ENCODE data around the gene TFPT. TPM values are rescaled to one million over a fixed set of nuclear protein-coding genes. Genes with fewer than 3 reads are reported as not detected.

The TFPT gene
- total RNA-seq, 4 donors from 2014 or later: 7.8 to 16.5 (median 11.5) TPM

DNA sequence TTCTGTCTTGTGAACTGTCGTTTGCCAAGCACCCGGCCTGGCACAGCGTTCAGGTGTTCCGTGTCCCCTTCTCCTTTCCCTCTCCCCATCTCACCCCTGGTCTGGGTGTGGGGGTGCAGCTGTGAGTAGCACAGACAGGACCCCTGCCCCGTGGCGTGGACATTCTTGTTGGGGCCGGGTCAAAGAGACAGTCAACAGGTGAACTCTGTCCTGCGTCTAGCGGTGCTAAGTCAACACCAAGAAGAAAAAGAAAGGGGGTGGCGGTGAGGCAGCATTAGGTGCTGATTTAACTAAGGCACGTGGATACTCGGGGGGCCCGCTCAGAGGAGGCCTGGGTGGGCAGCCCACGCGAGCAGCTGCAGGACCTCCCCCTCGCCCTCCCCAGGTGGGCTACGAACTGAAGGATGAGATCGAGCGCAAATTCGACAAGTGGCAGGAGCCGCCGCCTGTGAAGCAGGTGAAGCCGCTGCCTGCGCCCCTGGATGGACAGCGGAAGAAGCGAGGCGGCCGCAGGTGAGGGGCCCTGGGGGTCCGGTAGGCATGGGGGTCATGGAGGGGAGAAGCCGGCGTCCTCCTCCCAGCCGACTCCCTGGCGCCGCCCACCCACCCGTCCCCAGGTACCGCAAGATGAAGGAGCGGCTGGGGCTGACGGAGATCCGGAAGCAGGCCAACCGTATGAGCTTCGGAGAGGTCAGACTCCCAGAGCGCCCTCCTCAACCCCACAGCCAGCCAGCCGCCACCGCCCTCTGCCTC is 12.4 kb upstream of the TFPT start:
- Histone ChIP-seq H3K27me3 (no peaks in the 10 kb centered on the region), H3K27ac (no peak overlapping the region), H3K4me1 (no peaks in the 10 kb centered on the region), H3K9me3 (no peaks in the 10 kb centered on the region), H3K4me3 (no peak overlapping the region), H3K36me3 (peaks cover 91% of the 10 kb centered on the region)
- WGBS: 96% methylated on average over 43 of the region's 44 CpGs
- TF ChIP-seq CTCF (IDR thresholded peaks at IDR 0.05) (no peak), POLR2AphosphoS5 (IDR thresholded peaks at IDR 0.05) (no peak), EP300 (IDR thresholded peaks at IDR 0.05) (no peak), POLR2A (IDR thresholded peaks at IDR 0.05) (no peak)
- DNase-seq (ENCODE audit: low spot score in 2 of 2): peak in 1 of 2 donors; percentile 58

- H3K9me3 ChIP-seq: no peaks in the 10 kb centered on the region
- H3K4me3 ChIP-seq: no peak overlapping the region
- H3K4me1 ChIP-seq: no peaks in the 10 kb centered on the region
- WGBS: 93% methylated on average over 7 of the region's 9 CpGs
- no peaks in the 10 kb centered on the region for H3K27me3 ChIP-seq
- DNase-seq (ENCODE audit: low spot score in 2 of 2): no peak
- no peak overlapping the region for H3K27ac ChIP-seq
- no peak for TF ChIP-seq EP300 (IDR thresholded peaks at IDR 0.05)
- TF ChIP-seq CTCF (IDR thresholded peaks at IDR 0.05): no peak
- no peak for TF ChIP-seq POLR2AphosphoS5 (IDR thresholded peaks at IDR 0.05)
- no peak for TF ChIP-seq POLR2A (IDR thresholded peaks at IDR 0.05)
- peaks cover 97% of the 10 kb centered on the region for H3K36me3 ChIP-seq
These were observed 10.3 kb upstream of the TFPT start for GRCh38 chr19:54125713-54126112.

DNA sequence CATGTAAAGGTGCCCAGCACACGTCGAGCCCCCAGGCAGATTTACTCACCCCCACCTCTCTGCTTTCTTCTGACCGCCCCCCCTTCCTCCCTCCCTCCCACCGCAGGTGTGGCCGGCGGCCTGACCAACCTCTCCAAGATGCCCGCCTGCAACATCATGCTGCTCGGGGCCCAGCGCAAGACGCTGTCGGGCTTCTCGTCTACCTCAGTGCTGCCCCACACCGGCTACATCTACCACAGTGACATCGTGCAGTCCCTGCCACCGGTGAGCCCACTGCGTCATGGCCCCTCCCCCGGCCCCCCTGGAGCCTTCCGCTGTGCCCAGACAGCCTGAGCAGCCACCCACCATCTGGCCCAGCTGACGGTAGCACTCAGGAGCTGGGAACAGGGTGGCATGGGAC is 8.9 kb upstream of the TFPT start:
- H3K36me3 ChIP-seq: peaks cover 99% of the 10 kb centered on the region
- TF ChIP-seq CTCF (IDR thresholded peaks at IDR 0.05) (no peak), POLR2AphosphoS5 (IDR thresholded peaks at IDR 0.05) (no peak), EP300 (IDR thresholded peaks at IDR 0.05) (no peak), POLR2A (IDR thresholded peaks at IDR 0.05) (no peak)

DNA sequence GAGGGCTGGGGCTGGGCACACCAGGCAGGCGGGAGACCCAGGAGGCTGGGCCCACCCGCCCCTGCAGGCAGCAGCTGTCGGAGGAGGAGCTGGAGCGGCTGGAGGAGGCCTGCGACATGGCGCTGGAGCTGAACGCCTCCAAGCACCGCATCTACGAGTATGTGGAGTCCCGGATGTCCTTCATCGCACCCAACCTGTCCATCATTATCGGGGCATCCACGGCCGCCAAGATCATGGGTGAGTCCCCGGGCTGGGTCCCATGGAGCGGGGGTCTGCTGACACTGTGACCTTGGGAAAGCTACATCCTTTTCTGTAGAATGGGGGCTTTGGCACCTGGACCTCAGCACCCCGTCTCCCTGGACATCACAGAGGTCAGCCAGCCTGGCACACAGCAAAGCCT is 8.2 kb upstream of the TFPT start:
- no peaks in the 10 kb centered on the region for H3K4me1 ChIP-seq
- TF ChIP-seq POLR2A (IDR thresholded peaks at IDR 0.05): no peak
- TF ChIP-seq POLR2AphosphoS5 (IDR thresholded peaks at IDR 0.05): no peak
- TF ChIP-seq EP300 (IDR thresholded peaks at IDR 0.05): no peak
- TF ChIP-seq CTCF (IDR thresholded peaks at IDR 0.05): no peak
- no peak overlapping the region for H3K4me3 ChIP-seq
- H3K36me3 ChIP-seq: peaks cover 99% of the 10 kb centered on the region
- no peaks in the 10 kb centered on the region for H3K27me3 ChIP-seq
- no peaks in the 10 kb centered on the region for H3K9me3 ChIP-seq
- WGBS: no CpG with 5 or more reads among the region's 17 CpGs
- DNase-seq (ENCODE audit: low spot score in 2 of 2): peak in 1 of 2 donors; percentile 62
- H3K27ac ChIP-seq: no peak overlapping the region

More for the DNA sequence above, 8.9 kb upstream of the TFPT start:
- no peak overlapping the region for H3K4me3 ChIP-seq
- 90% methylated on average over 14 of the region's 19 CpGs for WGBS
- no peaks in the 10 kb centered on the region for H3K9me3 ChIP-seq
- no peak for DNase-seq (ENCODE audit: low spot score in 2 of 2)
- H3K4me1 ChIP-seq: no peaks in the 10 kb centered on the region
- H3K27me3 ChIP-seq: no peaks in the 10 kb centered on the region
- no peak overlapping the region for H3K27ac ChIP-seq

DNA sequence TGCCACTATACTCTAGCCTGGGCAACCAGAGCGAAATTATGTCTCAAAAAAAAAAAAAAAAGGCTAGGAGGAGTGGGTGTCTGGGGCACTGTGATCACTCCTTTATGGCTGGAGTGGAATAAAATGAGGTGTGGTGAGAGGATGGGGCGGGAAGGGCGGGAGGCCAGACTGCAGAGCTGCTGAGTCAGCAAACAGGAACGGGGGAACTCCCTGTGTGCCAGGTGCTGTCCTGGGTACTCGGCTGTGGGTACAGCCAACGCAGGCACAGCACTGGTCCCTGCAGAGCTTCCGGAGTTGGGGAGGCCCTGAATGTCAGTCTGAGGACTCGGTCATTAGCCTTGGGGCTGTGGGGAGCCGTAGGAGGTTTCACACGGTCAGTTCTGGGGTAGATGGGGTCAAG is 5.8 kb upstream of the TFPT start:
- H3K9me3 ChIP-seq: no peaks in the 10 kb centered on the region
- WGBS: 80% methylated on average over 10 of the region's 10 CpGs
- H3K4me1 ChIP-seq: peaks cover 9% of the 10 kb centered on the region
- H3K27ac ChIP-seq: no peak overlapping the region
- TF ChIP-seq CTCF (IDR thresholded peaks at IDR 0.05) (no peak), EP300 (IDR thresholded peaks at IDR 0.05) (no peak), POLR2AphosphoS5 (IDR thresholded peaks at IDR 0.05) (no peak), POLR2A (IDR thresholded peaks at IDR 0.05) (no peak)
- no peaks in the 10 kb centered on the region for H3K27me3 ChIP-seq
- H3K36me3 ChIP-seq: peaks cover 83% of the 10 kb centered on the region
- no peak overlapping the region for H3K4me3 ChIP-seq
- no peak for DNase-seq (ENCODE audit: low spot score in 2 of 2)
